HepG2 (cell line): ENCODE measurements around the gene PGS1. TPM values are rescaled to one million over a fixed set of nuclear protein-coding genes. Genes with fewer than 3 reads are reported as not detected.
A peak's percentile ranks its signal among the peaks of the same experiment; 100 is the strongest.

Experiments used
- EHMT2 ChIP-seq: fragments of 200-600 bp; sonication (generic); IDR thresholded peaks from 2 replicates; pipeline ENCODE4 v1.7.0; 2017; ENCODE audit warnings: antibody characterized with exemption, low read depth, low read length, borderline replicate concordance
- FIP1L1 ChIP-seq: fragments of 200-400 bp; formaldehyde crosslinking; IDR thresholded peaks from 2 replicates; pipeline ENCODE4 v1.6.1; 2018; ENCODE audit warnings: low read depth, mild to moderate bottlenecking, low read length, moderate library complexity, borderline replicate concordance; ENCODE audit not compliant: insufficient read depth
- HOXA7 ChIP-seq: sonication (generic); formaldehyde crosslinking; IDR thresholded peaks from 2 replicates; pipeline ENCODE4 v1.8.1; 2022; ENCODE audit warnings: mild to moderate bottlenecking, missing genetic modification reagents, moderate library complexity
- MXI1 ChIP-seq: IDR thresholded peaks from 3 replicates; pipeline ENCODE4 v1.6.1; 2012; ENCODE audit warnings: low read depth, low read length, inconsistent platforms, borderline replicate concordance
- MYC ChIP-seq: sonication (generic); formaldehyde crosslinking; IDR thresholded peaks from 2 replicates; pipeline ENCODE4 v1.9.0; 2021; ENCODE audit warnings: missing genetic modification reagents, borderline replicate concordance
- SCMH1 ChIP-seq: sonication (generic); formaldehyde crosslinking; IDR thresholded peaks from 2 replicates; pipeline ENCODE4 v1.9.0; 2021; ENCODE audit warnings: missing genetic modification reagents, mild to moderate bottlenecking, borderline replicate concordance
- SRSF1 ChIP-seq: fragments of 200-400 bp; formaldehyde crosslinking; optimal IDR thresholded peaks from 2 replicates; pipeline ENCODE3; 2017; ENCODE audit warnings: mild to moderate bottlenecking, low read depth, low read length, moderate library complexity
- TP53 ChIP-seq: sonication (generic); formaldehyde crosslinking; conservative IDR thresholded peaks from 2 replicates; pipeline ENCODE4 v1.4.0; 2020; ENCODE audit warnings: missing genetic modification reagents
- ZNF44 ChIP-seq: sonication (generic); formaldehyde crosslinking; IDR thresholded peaks from 2 replicates; pipeline ENCODE4 v1.5.1; 2020; ENCODE audit warnings: mild to moderate bottlenecking, missing genetic modification reagents
- ZNF557 ChIP-seq: sonication (generic); formaldehyde crosslinking; IDR thresholded peaks from 2 replicates; pipeline ENCODE4 v1.4.0; 2020; ENCODE audit warnings: missing genetic modification reagents
- ZNF605 ChIP-seq: sonication (generic); formaldehyde crosslinking; IDR thresholded peaks from 2 replicates; pipeline ENCODE4 v1.8.0; 2022; ENCODE audit warnings: mild to moderate bottlenecking, missing genetic modification reagents
- polyA plus RNA-seq, 8 experiments: library from polyadenylated mRNA; depleted of rRNA in 3 of 8; stranded (reverse) in 7 of 8; unstranded in 1 of 8; fragments of >200 nt; fragmentation: Illumina TruSeq in 4 of 8; extraction: Trizol in 4 of 8; gene quantifications; 2 replicates each; pipeline versions ENCODE4 v1.2.1 to v1.2.3, GENCODE V29; 2011 to 2016; ENCODE audit warnings: low read depth in 4 of 8, missing spikeins in 1 of 8, mixed read lengths in 1 of 8; ENCODE audit not compliant: insufficient read depth in 1 of 8
- total RNA-seq, 5 experiments: library from RNA; depleted of rRNA; stranded (reverse); fragments of >200 nt; fragmentation: Illumina TruSeq; extraction: Trizol; gene quantifications; 2 replicates each; pipeline ENCODE4 v1.2.3, GENCODE V29; 2016; ENCODE audit warnings: low read depth in 1 of 5
- TF ChIP-seq, protein P1 (sequence below): sonication (generic); formaldehyde crosslinking; IDR thresholded peaks from 2 replicates; pipeline ENCODE4 v1.4.0; 2020; ENCODE audit warnings: missing genetic modification reagents, low read depth, mild to moderate bottlenecking, borderline replicate concordance
- TF ChIP-seq, protein P2 (sequence below): sonication (generic); formaldehyde crosslinking; IDR thresholded peaks from 2 replicates; pipeline ENCODE4 v1.9.0; 2021; ENCODE audit warnings: missing genetic modification reagents, mild to moderate bottlenecking, borderline replicate concordance
- TF ChIP-seq, protein P3 (sequence below): sonication (generic); formaldehyde crosslinking; IDR thresholded peaks from 2 replicates; pipeline ENCODE4 v1.5.0; 2020; ENCODE audit warnings: mild to moderate bottlenecking, missing genetic modification reagents, borderline replicate concordance
- TF ChIP-seq, protein P4 (sequence below): sonication (generic); formaldehyde crosslinking; IDR thresholded peaks from one replicate; pipeline ENCODE4 v1.5.1; 2020; ENCODE audit warnings: mild to moderate bottlenecking, missing genetic modification reagents; ENCODE audit errors: not compliant biosample characterization

PGS1 gene
- total and polyA plus RNA-seq, 2 of the 13 experiments (the other 11 are each of a cell fraction or from before 2014, with no cell fraction given) = 25.9 to 31.5 TPM

DNA sequence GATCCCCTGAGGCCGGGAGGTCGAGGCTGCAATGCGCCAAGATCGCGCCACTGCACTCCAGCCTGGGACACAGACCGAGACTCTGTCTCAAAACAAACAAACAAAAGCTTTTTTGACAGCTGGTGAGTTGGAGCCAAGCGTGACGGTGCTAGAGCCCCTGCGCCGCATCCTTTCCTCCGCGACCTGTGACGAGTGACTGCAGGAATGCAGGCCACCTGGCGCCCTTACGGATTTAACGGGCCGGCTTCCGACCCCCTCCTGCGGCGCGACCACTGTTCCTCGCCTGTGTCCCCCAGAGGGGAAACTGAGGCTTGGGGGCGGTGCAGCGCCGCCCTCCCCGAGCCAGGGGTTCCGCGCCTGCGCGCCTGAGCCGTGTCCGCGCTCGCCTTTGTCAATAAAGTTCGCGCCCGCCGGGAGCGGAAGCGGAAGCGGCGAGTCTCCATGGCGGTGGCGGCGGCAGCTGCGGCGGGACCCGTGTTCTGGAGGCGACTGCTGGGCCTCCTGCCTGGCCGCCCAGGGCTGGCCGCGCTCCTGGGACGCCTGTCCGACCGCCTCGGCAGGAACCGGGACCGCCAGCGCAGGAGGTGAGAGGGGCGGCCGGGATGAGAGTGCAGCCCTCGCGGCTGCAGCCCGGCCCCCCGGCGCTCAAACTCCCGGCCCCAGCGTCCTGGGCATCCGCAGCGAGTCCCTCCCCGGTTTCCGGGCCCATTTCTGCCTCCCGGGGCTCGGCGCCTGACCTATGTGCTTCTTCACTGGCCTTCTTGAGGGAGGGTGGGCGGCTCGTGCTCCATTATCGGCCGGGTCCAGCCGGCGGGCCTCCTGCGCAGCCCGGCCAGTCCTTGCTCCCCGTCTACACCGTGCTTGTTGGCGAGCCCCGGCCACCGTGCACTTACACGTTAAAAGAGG is at the start of gene PGS1 (continued):
- TF ChIP-seq, protein P1, sequence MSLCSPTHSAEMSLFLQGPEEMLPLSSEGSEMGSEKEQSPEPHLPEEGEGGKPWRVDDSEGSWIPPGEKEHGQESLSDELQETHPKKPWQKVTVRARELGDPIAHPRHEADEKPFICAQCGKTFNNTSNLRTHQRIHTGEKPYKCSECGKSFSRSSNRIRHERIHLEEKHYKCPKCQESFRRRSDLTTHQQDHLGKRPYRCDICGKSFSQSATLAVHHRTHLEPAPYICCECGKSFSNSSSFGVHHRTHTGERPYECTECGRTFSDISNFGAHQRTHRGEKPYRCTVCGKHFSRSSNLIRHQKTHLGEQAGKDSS (CRISPR knock-in tag) = peak; percentile 77; the same call in 1 of the 2 replicates
- TF ChIP-seq EHMT2 (no peak), SRSF1 (peak; percentile 75), ZNF605 (CRISPR knock-in tag) (peak; percentile 86), MYC (CRISPR knock-in tag) (peak; percentile 86), ZNF557 (no peak), FIP1L1 (no peak), ZNF44 (CRISPR knock-in tag) (0 out of 2 replicates have a peak, but pooled peaks have one; percentile 70), SCMH1 (CRISPR knock-in tag) (no peak), MXI1 (peak; percentile 78; the same call in 1 of the 3 replicates), HOXA7 (no peak), TP53 (CRISPR knock-in tag) (no peak)
- TF ChIP-seq, protein P2, sequence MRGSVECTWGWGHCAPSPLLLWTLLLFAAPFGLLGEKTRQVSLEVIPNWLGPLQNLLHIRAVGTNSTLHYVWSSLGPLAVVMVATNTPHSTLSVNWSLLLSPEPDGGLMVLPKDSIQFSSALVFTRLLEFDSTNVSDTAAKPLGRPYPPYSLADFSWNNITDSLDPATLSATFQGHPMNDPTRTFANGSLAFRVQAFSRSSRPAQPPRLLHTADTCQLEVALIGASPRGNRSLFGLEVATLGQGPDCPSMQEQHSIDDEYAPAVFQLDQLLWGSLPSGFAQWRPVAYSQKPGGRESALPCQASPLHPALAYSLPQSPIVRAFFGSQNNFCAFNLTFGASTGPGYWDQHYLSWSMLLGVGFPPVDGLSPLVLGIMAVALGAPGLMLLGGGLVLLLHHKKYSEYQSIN (CRISPR knock-in tag) = no peak
- TF ChIP-seq, protein P3, sequence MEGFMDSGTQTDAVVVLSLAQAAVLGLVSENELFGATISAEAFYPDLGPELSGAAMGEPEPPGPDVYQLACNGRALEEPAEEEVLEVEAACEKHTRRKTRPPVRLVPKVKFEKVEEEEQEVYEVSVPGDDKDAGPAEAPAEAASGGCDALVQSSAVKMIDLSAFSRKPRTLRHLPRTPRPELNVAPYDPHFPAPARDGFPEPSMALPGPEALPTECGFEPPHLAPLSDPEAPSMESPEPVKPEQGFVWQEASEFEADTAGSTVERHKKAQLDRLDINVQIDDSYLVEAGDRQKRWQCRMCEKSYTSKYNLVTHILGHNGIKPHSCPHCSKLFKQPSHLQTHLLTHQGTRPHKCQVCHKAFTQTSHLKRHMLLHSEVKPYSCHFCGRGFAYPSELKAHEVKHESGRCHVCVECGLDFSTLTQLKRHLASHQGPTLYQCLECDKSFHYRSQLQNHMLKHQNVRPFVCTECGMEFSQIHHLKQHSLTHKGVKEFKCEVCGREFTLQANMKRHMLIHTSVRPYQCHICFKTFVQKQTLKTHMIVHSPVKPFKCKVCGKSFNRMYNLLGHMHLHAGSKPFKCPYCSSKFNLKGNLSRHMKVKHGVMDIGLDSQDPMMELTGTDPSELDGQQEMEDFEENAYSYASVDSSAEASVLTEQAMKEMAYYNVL = peak; percentile 90
- TF ChIP-seq, protein P4, sequence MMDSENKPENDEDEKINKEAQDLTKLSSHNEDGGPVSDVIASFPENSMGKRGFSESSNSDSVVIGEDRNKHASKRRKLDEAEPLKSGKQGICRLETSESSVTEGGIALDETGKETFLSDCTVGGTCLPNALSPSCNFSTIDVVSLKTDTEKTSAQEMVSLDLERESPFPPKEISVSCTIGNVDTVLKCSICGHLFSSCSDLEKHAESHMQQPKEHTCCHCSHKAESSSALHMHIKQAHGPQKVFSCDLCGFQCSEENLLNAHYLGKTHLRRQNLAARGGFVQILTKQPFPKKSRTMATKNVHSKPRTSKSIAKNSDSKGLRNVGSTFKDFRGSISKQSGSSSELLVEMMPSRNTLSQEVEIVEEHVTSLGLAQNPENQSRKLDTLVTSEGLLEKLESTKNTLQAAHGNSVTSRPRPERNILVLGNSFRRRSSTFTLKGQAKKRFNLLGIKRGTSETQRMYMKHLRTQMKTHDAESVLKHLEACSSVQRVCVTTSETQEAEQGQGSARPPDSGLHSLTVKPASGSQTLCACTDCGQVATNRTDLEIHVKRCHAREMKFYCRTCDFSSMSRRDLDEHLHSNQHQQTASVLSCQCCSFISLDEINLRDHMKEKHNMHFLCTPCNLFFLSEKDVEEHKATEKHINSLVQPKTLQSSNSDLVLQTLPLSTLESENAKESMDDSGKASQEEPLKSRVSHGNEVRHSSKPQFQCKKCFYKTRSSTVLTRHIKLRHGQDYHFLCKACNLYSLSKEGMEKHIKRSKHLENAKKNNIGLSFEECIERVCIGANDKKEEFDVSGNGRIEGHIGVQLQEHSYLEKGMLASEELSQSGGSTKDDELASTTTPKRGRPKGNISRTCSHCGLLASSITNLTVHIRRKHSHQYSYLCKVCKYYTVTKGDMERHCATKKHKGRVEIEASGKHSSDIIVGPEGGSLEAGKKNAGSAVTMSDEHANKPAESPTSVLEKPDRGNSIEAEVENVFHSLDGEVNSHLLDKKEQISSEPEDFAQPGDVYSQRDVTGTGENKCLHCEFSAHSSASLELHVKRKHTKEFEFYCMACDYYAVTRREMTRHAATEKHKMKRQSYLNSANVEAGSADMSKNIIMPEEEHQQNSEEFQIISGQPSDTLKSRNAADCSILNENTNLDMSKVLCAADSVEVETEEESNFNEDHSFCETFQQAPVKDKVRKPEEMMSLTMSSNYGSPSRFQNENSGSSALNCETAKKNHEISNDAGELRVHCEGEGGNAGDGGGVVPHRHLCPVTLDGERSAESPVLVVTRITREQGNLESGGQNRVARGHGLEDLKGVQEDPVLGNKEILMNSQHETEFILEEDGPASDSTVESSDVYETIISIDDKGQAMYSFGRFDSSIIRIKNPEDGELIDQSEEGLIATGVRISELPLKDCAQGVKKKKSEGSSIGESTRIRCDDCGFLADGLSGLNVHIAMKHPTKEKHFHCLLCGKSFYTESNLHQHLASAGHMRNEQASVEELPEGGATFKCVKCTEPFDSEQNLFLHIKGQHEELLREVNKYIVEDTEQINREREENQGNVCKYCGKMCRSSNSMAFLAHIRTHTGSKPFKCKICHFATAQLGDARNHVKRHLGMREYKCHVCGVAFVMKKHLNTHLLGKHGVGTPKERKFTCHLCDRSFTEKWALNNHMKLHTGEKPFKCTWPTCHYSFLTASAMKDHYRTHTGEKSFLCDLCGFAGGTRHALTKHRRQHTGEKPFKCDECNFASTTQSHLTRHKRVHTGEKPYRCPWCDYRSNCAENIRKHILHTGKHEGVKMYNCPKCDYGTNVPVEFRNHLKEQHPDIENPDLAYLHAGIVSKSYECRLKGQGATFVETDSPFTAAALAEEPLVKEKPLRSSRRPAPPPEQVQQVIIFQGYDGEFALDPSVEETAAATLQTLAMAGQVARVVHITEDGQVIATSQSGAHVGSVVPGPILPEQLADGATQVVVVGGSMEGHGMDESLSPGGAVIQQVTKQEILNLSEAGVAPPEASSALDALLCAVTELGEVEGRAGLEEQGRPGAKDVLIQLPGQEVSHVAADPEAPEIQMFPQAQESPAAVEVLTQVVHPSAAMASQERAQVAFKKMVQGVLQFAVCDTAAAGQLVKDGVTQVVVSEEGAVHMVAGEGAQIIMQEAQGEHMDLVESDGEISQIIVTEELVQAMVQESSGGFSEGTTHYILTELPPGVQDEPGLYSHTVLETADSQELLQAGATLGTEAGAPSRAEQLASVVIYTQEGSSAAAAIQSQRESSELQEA (CRISPR knock-in tag) = peak; percentile 93
